HG02852 (cell line): ENCODE measurements around the gene FPGT.
"Not testable (repeated sequence)": the region's sequence is repeated elsewhere in the genome, so short reads cannot be mapped to it uniquely, and the experiment has no call there.

Experiments used
- ATAC-seq: cut with Tn5 transposase; IDR thresholded peaks from one replicate; pipeline ENCODE4 v1.9.1; 2021; ENCODE audit warnings: mild to moderate bottlenecking, moderate library complexity; ENCODE audit not compliant: unreplicated experiment

Gene FPGT

DNA sequence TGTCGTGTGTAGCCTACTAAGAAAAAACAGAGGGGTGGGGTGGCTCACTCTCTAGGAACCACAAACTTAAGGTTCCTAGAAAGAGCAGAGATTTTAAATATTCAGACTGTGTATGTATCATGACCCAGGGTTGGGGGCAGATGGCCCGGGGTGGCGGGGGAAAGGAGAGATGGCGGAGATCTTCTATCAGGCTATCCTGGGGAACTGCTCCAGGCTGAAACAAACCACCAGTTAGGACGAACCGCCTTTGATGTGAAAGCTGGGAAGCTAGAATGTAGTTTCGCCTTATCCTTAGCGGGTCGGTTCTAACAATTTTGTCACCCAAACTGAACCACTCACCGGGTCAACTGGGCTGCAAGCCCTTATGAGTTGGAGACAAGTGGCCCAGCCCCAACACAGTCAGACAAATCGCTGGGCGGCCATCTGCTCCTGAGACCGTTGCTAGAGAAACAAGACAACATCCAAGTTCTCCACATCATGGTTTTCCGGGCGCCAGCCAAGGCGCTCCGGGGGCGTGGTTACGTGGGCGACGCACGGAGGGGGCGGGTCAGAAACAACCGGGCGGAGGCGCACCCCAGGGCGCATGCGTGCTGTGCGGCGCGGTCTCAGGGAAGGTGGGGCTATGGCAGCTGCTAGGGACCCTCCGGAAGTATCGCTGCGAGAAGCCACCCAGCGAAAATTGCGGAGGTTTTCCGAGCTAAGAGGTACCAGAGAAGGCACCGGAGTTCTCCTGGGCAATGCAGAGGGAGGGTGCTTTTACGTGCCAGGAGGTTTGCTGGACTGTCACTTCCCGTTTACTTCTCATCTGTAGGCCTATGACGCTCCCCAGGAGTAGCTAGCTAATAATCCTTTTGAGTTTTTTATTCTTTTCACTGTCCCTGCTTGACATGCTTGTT is at the start of gene FPGT, which contains the start of gene LRRIQ3:
TSS of gene FPGT (plus strand) at position 586 of the 896 bp plus-strand sequence. CDS start at position 623, 37 bp downstream.
TSS of gene LRRIQ3 (minus strand) at position 520 of the 896 bp plus-strand sequence. CDS start 14,492 bp downstream, outside the sequence.
- ATAC-seq: peak; percentile 86

DNA sequence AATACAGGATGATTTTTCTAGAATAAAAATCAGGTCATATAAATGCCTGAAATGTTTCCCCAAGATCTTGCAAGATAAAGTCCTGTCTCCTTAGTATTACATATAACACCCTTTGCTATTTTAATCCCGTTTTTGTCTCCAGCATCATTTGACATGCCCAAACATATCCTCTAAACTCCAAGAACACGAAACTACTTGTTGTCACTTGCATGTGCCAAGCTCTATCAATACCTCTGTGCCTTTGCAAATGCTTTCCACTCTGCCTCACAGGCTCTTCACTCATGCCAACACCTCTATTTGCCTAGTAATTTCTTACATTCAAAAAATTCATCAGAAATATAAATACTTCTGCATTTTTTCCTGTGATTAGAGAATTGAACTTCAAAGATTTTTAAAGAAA is 38.0 kb upstream of the FPGT start:
- ATAC-seq: no peak

DNA sequence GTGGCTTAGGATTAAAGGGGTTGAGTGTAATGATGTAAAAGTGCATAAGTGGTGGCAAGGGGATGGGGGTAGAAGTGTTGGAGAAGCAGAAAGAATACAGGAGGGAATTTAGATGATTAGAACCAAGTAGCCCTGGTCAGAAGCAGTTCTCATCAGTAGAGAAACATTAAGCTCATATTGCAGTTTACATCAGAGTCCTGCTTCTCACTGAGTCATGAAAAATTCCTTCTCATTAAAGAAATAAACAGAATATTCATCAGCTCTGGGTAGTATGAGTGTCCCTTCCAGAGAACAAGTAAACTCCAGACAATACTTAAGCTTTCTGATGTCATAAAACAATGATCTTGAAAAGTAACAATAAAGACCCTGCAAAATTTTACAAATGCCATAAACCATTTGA is 36.5 kb upstream of the FPGT start:
- ATAC-seq: no peak

DNA sequence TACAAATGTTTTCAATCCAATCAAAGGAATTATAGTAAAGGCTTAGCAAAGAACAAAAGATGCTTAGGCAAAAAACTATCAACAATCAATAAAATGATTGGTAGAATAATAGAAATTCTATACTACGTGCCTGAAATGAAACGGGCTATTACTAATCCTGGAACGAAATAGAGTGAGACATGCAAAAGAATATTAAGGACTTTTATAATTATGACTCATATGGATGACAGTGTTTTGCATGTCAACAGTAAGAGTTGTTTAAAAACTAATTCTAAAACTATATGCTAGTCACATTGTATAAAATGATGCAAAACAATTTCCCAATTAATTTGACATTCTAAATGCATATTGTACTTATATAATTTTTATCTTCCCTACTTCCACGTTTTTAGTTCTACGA is 35.7 kb upstream of the FPGT start:
- no peak for ATAC-seq

DNA sequence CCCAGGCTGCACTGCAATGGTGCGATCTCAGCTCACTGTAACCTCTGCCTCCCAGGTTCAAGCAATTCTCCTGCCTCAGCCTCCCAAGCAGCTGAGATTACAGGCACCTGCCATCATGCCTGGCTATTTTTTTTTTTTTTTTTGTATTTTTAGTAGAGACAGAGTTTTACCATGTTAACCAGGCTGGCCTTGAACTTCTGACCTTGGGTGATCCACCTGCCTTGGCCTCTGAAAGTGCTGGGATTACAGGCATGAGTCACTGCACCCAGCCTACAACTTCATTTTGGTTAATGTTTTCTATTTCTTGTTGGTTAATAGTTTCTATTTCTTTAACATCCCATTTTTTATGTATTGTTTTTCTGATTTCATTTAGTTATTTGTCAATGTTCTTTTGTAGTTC is 23.6 kb upstream of the FPGT start:
- not testable (repeated sequence) for ATAC-seq

DNA sequence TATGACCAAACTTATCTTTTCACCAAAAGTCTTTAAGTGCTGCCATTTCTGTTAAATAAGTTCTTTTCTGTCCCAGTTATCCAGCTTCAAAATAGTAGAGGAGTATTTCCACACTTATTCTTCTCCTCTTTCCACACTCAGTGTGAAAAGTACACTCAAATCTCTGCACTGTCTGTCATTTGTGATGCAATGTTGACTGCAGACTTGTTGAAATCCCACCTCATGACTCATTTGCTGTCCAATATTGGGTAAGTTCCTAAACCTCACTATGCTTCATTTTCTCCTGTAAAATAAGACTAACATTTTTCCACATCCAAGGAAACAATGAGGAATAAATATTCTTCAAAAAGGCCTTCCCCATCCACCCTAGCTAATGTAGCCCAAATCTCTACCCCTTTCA is 17.6 kb upstream of the FPGT start:
- ATAC-seq: no peak

DNA sequence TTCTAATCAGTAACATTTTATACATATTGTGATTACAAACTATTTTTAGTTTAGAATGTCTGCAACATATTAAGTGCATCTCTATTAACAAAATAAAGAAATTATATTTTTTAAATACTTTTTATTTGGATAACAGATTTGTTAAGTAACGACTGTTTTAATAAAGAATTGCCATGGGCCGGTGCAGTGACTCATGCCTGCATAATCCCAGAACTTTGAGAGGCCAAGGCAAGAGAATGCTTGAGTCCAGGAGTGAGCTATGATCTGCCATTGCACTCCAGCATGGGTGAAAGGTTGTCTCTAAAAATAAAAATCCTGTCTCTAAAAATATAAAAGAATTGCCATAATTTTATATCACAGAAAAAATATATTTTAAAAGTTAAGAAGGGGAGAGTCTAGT is 4.1 kb upstream of the FPGT start:
- ATAC-seq: no peak

DNA sequence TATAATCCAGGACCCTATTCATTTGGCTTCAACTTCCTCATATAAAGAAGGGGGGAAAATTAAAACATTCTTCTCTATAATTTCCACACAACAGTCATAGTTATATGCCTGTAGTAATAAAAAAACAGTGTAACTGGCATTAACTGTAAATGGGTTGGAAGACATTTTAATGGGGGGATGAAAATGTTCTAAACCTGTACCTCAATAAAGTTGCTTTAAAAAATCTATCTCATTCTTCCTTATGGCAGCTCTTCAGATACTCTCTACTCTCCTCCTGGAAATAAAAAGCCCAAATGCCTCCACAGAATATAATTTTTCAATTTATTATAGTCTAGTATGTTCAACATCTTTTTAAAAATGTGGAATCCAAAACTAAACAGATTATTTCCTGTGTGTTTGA is 2.7 kb upstream of the FPGT start:
- no peak for ATAC-seq

DNA sequence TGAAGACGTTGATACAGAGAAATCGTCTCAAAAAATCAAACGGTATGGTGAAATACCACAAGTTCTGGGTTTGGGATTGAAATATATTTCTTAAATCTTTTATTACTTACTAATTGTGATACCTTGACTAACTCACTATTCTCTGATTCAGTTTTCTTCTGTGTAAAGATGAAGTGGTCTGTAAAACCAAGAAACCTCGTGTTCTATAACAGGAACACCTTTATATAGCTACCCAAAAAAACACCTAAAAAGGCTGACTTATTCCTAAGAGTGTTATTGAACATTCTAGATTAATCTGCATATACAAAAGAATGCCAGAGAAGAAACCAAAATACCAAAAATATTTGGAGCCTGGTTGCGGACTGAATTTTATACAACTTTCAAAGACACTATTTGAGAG is 787 bp upstream of the FPGT start:
- ATAC-seq: peak; percentile 34

DNA sequence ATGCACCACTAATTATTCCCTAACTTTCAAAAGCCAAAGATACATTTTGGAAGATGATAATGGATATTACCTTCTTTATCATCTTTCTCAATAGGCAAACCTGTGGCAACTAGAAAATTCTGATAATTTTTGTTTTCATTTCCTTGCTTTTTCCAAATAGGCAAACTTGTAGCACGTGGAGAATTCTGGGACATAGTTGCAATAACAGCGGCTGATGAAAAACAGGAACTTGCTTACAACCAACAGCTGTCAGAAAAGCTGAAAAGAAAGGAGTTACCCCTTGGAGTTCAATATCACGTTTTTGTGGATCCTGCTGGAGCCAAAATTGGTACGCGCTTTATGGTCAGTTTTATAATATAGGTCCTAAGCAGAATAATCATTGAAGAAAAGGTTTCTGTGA is 1.5 kb downstream of the FPGT start:
- no peak for ATAC-seq

DNA sequence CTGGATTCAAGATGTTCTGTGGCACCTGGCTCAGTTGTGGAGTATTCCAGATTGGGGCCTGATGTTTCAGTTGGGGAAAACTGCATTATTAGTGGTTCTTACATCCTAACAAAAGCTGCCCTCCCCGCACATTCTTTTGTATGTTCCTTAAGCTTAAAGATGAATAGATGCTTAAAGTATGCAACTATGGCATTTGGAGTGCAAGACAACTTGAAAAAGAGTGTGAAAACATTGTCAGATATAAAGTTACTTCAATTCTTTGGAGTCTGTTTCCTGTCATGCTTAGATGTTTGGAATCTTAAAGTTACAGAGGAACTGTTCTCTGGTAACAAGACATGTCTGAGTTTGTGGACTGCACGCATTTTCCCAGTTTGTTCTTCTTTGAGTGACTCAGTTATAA is 7.2 kb downstream of the FPGT start:
- no peak for ATAC-seq

DNA sequence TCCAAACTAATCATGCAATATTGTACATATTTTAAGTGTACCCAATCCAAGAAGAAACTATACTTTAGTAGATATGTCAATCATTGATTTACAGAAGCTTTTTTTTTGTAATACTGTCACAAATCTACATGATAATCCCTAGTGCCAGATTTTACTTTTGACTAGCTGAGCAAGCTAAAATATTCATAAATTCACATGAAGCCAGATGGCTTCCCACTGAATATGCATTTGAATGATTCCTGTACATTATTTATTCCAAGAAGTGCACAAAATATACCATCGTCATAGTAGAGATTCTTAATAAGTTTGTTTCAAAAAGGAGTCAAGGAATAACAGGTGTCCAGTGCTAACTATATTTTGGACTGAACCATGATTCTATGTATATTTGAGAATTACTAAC is 17.2 kb downstream of the FPGT start:
- ATAC-seq: no peak

DNA sequence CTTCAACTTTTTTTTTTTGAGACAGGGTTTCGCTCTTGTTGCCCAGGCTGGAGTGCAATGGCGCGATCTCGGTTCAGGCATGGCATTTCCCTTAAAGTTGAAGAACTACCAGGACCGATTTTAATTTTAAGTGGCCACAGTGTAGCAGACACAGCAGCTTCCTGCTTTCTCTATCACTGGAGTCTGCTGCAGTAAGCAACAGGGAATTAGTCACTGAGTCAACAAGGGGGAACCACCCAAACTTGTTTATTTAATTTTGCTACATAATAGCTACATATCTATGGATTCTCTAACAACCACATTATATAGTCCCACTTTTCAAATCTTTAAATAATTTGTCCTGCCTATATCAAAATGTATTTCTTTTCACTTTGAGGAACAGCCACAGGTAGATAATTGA is 24.7 kb downstream of the FPGT start:
- no peak for ATAC-seq

DNA sequence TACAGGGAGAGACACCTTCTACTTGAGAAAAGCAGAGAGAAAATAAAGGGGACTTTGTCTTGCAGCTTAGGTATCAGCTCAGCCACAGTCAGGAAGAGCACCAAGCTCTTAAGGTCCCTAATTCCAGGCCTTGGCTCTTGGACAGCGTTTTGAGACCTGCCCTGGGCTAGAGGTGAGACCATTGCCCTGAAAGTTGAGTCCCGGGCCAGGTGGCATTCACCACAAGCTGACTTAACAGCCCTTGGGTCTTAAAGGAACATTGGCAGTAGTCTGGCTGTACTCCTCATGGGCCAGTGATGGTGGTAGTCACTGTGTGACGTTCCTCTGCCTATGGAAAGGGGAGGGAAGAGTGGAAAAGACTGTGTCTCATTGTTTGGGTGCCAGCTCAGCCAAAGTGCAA is 25.4 kb downstream of the FPGT start:
- ATAC-seq: no peak

DNA sequence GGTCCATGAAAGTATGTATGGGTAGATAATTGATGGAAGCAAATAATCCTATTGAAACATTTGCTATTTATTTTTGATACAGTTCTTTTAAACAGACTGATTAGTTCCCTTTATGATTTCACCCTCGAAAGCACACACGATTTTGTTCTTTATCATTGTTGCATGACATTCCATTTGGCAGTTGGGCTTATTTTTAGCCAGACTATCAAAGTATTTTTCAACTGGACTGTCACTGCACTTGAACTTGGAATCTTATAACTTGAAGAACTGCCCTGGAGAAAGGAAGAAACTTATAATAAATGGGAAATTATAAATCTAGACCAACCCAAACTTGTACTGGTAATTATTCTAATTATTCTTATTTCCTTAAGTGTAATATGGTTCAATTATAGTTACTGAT is 37.1 kb downstream of the FPGT start, which contains the start of gene TNNI3K:
TSS of gene TNNI3K (plus strand) at position 235 of the 400 bp plus-strand sequence. CDS start at position 300, 65 bp downstream.
- no peak for ATAC-seq

DNA sequence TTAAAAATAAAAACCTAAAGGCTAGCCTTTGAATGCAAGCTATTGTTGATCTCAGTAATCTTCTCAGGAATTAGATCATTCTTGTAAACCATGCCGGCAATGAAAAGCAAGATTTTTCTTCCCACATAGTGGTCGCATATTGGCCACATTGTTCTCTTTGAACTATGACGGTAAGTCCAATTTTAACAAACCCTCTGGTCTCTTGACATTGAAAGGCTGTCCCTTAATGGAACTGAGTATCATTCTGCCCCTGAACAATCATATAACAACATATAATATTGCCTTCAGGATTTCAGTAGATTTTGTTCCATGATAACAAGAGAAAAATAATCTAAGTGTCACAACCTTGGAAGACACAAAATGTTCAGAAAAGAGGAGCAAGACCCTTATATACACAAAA is 38.4 kb downstream of the FPGT start:
- no peak for ATAC-seq

DNA sequence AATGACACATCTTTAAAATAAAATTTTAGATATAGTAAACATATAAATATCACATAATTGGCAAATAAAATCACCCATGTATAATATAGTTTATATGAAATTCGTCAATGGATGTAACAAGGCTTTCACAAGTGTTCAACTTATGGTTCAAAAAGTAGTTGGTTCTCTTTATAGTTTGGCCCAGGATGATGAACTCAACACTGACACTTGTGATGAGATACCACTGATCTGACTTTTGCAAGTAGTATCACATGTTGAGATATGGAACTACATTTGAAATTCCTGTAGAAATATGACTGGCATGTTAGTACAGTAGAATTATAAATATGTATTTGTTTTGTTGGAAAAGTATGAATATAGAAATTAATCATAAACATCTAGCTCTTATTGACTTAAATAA is 39.0 kb downstream of the FPGT start:
- ATAC-seq: no peak

DNA sequence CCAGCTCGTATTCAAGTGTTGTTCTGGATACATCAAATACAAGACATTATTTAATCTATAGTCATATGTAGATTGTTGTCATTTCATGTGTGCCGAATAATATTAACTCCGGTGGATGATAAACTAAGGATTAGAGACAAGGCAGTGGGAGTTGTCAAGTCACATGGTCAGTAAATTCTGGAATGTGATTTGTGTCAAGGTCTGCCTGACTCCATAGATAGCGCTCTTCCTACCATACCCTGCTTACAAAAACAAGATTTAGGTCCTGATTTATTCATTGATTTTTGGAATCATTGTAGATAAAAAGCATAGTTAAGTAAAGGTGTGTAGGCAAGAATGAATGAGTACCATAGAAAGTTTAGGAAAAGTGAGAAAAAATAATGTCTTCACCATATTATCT is 39.7 kb downstream of the FPGT start:
- no peak for ATAC-seq

DNA sequence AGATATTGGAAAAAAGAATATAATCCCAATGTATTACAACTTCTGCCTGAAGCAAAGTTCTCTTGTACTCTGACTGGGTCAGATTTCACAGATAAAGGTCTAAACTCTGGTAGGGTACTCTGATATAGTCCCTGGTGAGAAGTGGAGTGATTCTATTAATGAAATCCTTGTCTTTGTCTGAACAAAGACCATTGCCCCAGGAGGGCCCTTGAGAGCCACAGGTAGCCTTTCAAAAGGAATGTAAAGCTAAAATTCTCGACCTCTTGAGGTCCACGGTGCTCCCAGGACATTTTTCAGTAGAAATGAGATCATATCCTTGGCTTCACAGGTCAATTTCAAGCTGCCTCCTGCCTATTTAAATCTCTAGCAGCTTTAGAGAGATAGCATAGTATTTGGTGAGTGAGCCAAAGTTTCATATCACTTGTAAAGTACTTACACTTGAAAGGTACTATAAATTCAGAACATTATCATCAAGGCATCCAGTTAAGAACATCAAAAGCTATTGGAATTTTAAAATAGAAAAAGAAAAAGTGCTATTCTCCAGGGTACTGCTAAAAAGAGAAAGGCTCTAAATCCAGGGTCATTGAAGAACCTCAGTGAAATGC is 47.2 kb downstream of the FPGT start:
- no peak for ATAC-seq

DNA sequence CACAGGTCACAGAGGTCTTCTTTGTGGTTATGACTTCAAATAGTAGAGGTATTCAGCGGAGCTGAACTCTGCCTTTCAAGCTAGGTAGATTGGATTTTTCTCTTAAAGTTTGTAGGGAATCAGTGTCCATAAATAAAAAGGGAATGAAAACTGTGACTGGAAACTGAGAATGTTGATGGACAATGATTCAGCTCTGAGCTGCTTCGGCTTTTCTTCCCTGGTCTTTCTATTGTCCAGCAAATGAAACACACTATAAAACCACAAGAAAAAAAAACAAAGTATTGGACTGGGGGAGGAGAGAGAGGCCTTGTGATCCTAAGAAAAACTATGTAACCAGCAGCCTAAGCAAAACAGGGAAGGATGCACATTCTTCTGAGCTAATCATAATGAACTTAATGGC is 48.3 kb downstream of the FPGT start:
- ATAC-seq: no peak

DNA sequence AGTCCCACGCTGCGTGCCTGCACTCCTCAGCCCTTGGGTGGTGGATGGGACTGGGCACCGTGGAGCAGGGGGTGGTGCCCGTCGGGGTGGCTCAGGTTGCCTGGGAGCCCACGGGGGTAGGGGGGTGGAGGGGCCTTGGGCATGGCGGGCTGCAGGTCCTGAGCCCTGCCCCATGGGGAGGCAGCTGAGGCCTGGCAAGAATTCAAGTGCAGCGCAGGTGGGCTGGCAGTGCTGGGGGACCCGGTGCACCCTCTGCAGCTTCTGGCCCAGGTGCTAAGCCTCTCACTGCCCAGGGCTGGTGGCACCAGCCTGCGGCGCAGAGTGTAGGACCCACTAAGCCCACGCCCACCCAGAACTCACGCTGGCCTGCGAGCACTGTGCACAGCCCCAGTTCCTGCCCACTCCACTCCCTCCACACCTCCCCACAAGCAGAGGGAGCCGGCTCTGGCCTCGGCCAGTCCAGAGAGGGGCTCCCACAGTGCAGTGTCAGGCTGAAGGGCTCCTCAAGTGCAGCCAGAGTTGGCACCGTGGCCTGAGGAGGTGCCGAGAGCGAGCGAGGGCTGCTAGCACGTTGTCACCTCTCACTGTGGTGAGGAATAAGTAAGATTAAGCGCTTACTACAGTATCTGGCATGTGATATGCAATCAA is 50.0 kb downstream of the FPGT start:
- no peak for ATAC-seq
